HG02970 (cell line): ENCODE data around the gene FMNL2.

Experiments used
- ATAC-seq: cut with Tn5 transposase; IDR thresholded peaks from one replicate; pipeline ENCODE4 v1.9.1; 2021; ENCODE audit warnings: mild to moderate bottlenecking, moderate library complexity, moderate number of reproducible peaks; ENCODE audit not compliant: unreplicated experiment, low FRiP score

Gene FMNL2

GRCh38 chr2:152421521-152422370 lies 86.8 kb downstream of the FMNL2 start:
- ATAC-seq: peak; percentile 74

GRCh38 chr2:152423684-152424083 lies 88.7 kb downstream of the FMNL2 start:
- no peak for ATAC-seq

- no peak for ATAC-seq
Observed at GRCh38 chr2:152425765-152426727, 91.1 kb downstream of the FMNL2 start.

DNA sequence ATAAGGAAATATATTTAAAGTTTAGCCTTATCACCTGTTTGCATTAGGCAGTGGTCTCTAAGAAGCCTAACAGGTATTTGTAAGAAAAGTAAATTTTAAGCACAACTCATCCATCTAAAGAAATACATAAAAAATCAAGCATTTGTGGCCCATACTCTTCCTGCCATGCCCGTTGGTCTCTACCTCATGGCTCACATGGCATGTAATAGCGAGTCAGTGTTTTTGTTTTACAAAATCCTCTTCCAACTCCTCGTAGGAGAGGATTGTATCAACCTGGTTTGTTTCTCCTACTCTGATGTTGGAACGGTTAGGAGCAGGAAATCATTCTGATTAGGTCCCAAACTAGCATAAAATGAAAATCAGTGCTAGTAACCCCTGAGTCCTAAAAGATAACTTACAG lies 91.8 kb downstream of the FMNL2 start:
- no peak for ATAC-seq

GRCh38 chr2:152427902-152428301 lies 92.9 kb downstream of the FMNL2 start:
- no peak for ATAC-seq

DNA sequence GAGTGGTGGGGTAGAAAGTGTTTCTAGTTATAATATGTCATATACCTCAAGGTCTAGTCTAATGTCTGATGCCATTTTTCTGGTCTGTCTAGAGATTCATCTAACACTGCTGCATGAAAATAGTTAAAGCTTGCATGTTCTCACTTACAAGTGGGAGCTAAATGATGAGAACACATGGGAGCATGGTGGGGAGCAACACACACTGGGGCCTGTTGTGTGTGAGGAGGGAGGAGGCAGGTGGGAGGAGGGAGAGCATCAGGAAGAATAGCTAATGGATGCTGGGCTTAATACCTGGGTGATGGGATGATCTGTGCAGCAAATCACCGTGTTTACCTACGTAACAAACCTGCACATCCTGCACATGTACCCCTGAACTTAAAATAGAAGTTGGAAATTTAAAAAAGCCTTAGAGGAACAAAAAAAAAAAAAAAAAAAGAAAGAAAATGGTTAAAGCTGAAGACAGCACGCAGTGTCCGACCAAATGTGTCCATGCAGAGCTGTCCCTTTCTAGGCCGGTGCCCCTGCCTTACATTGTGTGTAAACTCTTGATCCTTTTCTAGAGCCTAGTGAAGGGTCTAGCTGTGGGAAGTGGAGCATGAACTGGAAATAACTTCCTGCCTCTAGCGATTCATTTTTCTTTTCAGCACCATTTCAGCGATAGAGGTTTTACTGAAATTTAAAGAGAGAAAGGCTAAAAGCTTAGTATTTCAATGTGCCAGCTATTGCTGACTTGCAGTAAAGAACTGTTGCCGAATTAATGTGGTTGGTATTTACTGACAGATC lies 94.0 kb downstream of the FMNL2 start:
- ATAC-seq: no peak

DNA sequence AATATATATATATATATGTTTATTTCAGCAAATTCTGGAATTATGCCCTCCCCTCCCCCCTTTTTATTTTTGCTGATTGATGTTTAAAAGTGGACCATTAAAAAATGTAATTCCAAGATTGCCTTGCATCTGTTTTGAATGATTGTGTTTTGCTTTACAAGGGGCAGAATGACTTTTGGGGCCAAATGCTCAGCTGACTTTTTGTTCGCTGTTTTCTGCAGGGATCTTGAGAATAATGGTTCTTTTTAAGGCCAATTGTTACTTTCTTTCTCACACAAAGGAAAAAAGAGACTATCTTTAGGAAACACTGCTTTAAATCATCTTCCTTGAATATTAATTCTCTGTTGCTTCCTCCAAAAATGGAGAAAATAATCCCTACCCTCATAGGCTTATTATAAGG lies 95.9 kb downstream of the FMNL2 start:
- no peak for ATAC-seq

DNA sequence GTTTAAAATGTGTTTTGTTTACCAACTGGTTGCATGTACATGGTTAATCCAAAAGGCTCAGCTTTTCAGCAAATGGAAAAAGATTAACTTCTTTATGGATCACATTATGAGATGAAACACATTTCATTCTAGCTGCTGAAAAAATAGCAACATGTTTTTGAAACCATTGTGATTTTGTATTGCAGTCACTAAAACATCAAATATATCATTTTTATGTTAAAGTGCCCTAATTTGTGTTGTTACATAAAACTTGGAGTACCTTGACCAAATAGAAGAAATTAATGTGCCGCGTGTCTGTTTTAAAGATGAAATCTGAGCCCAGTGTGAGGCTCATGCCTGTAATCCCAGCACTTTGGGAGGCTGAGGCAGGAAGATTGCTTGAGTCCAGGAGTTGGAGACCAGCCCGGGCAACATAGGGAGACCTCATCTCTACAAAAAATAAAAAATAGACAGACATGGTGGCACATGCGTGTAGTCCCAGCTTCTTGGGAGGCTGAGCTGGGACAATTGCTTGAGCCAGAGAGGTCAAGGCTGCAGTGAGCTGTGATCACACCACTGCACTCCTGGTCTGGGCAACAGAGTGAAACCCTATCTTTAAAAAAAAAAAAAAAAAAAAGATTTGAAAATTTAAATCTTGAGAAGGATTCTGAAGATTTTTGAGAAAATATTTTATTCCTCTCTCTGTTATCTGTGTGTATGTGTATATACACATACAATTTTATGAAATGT lies 96.6 kb downstream of the FMNL2 start:
- ATAC-seq: no peak

- no peak for ATAC-seq
Observed at GRCh38 chr2:152432206-152432653, 97.3 kb downstream of the FMNL2 start.

DNA sequence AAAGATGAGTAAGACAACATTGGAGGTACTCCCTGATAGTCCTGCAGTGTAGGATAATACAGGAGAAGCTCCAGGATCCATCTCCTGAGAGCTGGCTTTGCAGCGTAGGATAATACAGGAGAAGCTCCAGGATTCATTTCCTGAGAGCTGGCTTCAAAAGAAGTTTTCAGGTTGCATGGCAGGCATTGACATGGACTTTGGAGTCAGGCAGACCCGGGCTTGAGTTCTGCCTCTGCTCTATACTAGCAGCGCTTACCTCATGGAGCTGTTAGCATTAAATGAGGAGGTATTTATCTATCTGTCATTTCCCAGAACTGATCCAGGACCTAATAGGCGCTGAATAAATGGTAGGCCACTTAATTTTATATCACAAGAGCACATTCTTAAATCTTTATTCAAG lies 97.8 kb downstream of the FMNL2 start:
- ATAC-seq: no peak

- no peak for ATAC-seq
Observed at GRCh38 chr2:152433289-152433688, 98.3 kb downstream of the FMNL2 start.

GRCh38 chr2:152433791-152434190 lies 98.8 kb downstream of the FMNL2 start:
- ATAC-seq: no peak

DNA sequence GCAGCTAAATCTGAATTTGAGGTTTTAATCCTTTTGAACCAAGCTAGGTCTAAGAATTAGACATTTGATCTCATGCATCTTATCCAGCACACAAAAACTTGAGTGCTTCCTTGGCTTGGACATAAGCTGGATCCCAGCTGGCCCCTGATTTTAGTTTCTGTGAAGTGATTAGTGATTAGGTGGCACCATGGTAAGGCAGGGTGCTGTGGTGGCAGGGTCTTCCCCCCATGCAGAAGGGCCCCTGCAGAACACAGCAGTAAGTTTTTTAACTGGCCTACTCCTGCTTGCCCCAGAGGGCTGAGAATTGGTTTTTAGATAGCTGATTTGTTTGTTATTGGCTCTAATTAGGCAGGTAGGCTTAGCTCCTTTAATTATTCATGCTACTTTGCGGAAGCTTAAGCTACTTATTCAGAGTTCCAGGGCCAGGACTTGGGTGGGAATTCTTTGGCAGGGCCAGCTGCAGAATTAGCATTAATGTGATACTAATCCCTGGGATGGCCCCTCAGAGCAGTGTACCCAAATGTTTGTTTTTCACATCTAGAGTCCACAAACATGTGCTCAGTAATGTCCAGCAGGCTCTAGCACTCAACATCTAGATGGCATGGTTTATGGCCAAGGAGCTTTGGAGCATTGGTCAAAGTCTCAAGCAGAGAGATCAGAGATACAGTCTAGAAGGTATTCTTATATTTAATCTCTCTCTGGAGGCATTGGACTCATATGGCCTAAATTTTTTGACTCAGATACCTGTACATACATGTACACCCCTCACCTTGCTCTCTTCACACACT lies 99.6 kb downstream of the FMNL2 start:
- ATAC-seq: no peak

- ATAC-seq: no peak
Observed at GRCh38 chr2:152436148-152436547, 101.2 kb downstream of the FMNL2 start.

GRCh38 chr2:152437276-152438108 lies 102.5 kb downstream of the FMNL2 start:
- ATAC-seq: no peak

GRCh38 chr2:152440049-152440448 lies 105.1 kb downstream of the FMNL2 start:
- no peak for ATAC-seq

GRCh38 chr2:152440460-152440859 lies 105.5 kb downstream of the FMNL2 start:
- no peak for ATAC-seq

DNA sequence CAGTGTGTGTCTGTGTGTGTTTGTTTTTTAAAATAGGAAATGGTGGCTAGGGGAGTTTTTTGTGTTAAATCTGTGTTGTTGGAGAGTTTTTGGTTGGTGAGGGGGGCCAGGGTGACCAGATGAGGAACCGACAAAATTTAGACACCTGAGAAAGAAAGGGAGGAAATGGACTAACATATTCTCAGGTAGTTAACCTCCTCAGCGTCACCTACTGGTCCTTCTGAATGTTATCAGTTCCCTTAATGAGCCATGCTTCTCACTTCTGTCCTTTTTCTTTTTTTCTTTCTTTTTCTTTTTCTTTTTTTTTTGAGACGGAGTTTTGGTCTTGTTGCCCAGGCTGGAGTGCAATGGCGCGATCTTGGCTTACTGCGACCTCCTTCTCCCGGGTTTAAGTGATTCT lies 107.0 kb downstream of the FMNL2 start:
- ATAC-seq: no peak
